Adrenal gland (tissue), 5 donors: ENCODE data around the gene CCDC91.

Source experiments
- POLR2A ChIP-seq, 2 donors: fragments of 450-650 bp; IDR thresholded peaks; one replicate each; pipeline ENCODE4 v1.6.1; 2017; ENCODE audit warnings: antibody characterized with exemption in 2 of 2, mild to moderate bottlenecking in 2 of 2, moderate library complexity in 1 of 2
- TF ChIP-seq, protein P1 (sequence below), 6 experiments: fragments of 450-650 bp in 4 of 6; fragments of 200-600 bp in 2 of 6; sonication (generic) in 1 of 6; IDR thresholded peaks; 1 replicate in 5 of 6; 2 replicates in 1 of 6; pipeline versions ENCODE4 v1.5.1 to v1.8.0; 2016 to 2021; ENCODE audit warnings: antibody characterized with exemption in 6 of 6, mild to moderate bottlenecking in 2 of 6, moderate library complexity in 1 of 6
- donor health status: DM: no; HTN: no; CAD: no.

DNA sequence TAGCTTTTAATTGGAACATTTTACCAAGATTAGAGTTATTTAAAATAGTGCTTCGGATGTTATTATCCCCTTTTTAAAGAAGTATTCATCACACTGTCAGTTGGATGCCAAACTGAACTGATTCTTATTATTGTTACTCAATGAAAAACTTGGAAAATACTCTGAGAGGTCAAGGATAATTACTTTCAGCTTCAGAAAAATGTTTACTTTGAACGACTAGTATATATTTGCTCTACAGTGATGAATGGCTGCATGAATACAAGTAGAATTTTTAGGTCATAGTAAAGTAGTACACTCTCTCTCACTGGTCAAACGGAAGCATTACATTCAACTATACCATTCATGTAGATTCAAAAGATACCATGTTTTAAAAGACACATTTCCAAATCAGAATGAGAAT is 269.2 kb downstream of the CCDC91 start:
- no peak for TF ChIP-seq POLR2A (IDR thresholded peaks at IDR 0.05)
- TF ChIP-seq, protein P1, sequence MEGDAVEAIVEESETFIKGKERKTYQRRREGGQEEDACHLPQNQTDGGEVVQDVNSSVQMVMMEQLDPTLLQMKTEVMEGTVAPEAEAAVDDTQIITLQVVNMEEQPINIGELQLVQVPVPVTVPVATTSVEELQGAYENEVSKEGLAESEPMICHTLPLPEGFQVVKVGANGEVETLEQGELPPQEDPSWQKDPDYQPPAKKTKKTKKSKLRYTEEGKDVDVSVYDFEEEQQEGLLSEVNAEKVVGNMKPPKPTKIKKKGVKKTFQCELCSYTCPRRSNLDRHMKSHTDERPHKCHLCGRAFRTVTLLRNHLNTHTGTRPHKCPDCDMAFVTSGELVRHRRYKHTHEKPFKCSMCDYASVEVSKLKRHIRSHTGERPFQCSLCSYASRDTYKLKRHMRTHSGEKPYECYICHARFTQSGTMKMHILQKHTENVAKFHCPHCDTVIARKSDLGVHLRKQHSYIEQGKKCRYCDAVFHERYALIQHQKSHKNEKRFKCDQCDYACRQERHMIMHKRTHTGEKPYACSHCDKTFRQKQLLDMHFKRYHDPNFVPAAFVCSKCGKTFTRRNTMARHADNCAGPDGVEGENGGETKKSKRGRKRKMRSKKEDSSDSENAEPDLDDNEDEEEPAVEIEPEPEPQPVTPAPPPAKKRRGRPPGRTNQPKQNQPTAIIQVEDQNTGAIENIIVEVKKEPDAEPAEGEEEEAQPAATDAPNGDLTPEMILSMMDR (IDR thresholded peaks at IDR 0.05): no peak
